B cell (primary cell): ENCODE results near the gene PRTN3. TPM values are rescaled to one million over a fixed set of nuclear protein-coding genes. Genes with fewer than 3 reads are reported as not detected.

ENCODE experiments used
- ATAC-seq: fragments of 200-7000 bp; cut with Tn5 transposase; one replicate; pipeline ENCODE4 v1.10.0; 2021; ENCODE audit warnings: low read depth, mild to moderate bottlenecking, moderate number of reproducible peaks, moderate library complexity
- CTCF ChIA-PET: fragments of 350-600 bp; sonication (Branson Sonifier 250); formaldehyde crosslinking; loops from one replicate; lab custom pipeline; 2021; ENCODE audit warnings: antibody characterized with exemption, inconsistent platforms; lab: Charles Lee
- POLR2A ChIA-PET: fragments of 350-600 bp; sonication (Branson Sonifier 250); formaldehyde crosslinking; loops from one replicate; lab custom pipeline; 2021; ENCODE audit warnings: antibody characterized with exemption; lab: Charles Lee
- DNase-seq: peaks from one replicate; pipeline ENCODE4 v3.0.0; 2013
- H2AFZ ChIP-seq: 2 replicates; pipeline ENCODE4 v1.6.1; 2012; ENCODE audit warnings: mild to moderate bottlenecking, low read depth, low read length; ENCODE audit not compliant: insufficient read depth, poor library complexity, severe bottlenecking
- H3K27ac ChIP-seq, 2 donors: 1 replicate in 1 of 2; 2 replicates in 1 of 2; pipeline ENCODE4 v1.5.1; 2012 to 2013; ENCODE audit warnings: low read length in 2 of 2, mild to moderate bottlenecking in 2 of 2, moderate library complexity in 1 of 2
- H3K27me3 ChIP-seq, 4 experiments: fragments of 200-600 bp in 1 of 4; sonication (generic) in 1 of 4; replicated peaks in 1 of 4; 1 replicate in 2 of 4; 2 replicates in 2 of 4; pipeline versions ENCODE4 v1.6.1 to v1.7.0; 2013 to 2016; ENCODE audit warnings: low read length in 3 of 4, mild to moderate bottlenecking in 2 of 4, mixed read lengths in 1 of 4, moderate library complexity in 1 of 4; ENCODE audit not compliant: insufficient read depth in 4 of 4, control insufficient read depth in 3 of 4; ENCODE audit errors: control extremely low read depth in 1 of 4
- H3K36me3 ChIP-seq, 2 experiments: replicated peaks in 1 of 2; 1 replicate in 1 of 2; 2 replicates in 1 of 2; pipeline versions ENCODE4 v1.6.1 to v1.7.1; 2013; ENCODE audit warnings: low read length in 1 of 2; ENCODE audit not compliant: insufficient read depth in 2 of 2, control insufficient read depth in 1 of 2; ENCODE audit errors: control extremely low read depth in 1 of 2, extremely low read depth in 1 of 2
- H3K4me1 ChIP-seq, 2 donors: fragments of 200-600 bp in 1 of 2; sonication (generic) in 1 of 2; 1 replicate in 1 of 2; 2 replicates in 1 of 2; pipeline versions ENCODE4 v1.5.1 to v1.6.1; 2013 to 2017; ENCODE audit warnings: low read length in 2 of 2; ENCODE audit not compliant: control insufficient read depth in 2 of 2, insufficient read depth in 2 of 2
- H3K4me2 ChIP-seq: replicated peaks from 2 replicates; pipeline ENCODE3; 2012; ENCODE audit warnings: mild to moderate bottlenecking, low read depth, low read length; ENCODE audit not compliant: poor library complexity, severe bottlenecking
- H3K4me3 ChIP-seq, 5 experiments: fragments of 200-600 bp in 1 of 5; sonication (generic) in 1 of 5; 1 replicate in 3 of 5; 2 replicates in 2 of 5; pipeline versions ENCODE4 v1.5.1 to v1.7.0; 2011 to 2016; ENCODE audit warnings: low read length in 4 of 5, mild to moderate bottlenecking in 4 of 5, low read depth in 2 of 5, control low read depth in 1 of 5, moderate library complexity in 1 of 5; ENCODE audit not compliant: insufficient read depth in 1 of 5; ENCODE audit errors: control extremely low read depth in 1 of 5, extremely low read depth in 1 of 5
- H3K79me2 ChIP-seq: fragments of 200-600 bp; sonication (generic); one replicate; pipeline ENCODE4 v1.6.0; 2016; ENCODE audit warnings: low read length; ENCODE audit not compliant: control insufficient read depth, insufficient read depth
- H3K9ac ChIP-seq: fragments of 200-600 bp; sonication (generic); 2 replicates; pipeline ENCODE4 v1.6.1; 2017; ENCODE audit warnings: mild to moderate bottlenecking, low read length, moderate library complexity
- H3K9me3 ChIP-seq, 3 donors: one replicate each; pipeline versions ENCODE4 v1.6.1 to v1.7.1; 2013; ENCODE audit warnings: low read length in 2 of 3; ENCODE audit not compliant: control insufficient read depth in 2 of 3, insufficient read depth in 1 of 3; ENCODE audit errors: control extremely low read depth in 1 of 3
- H4K20me1 ChIP-seq: 2 replicates; pipeline ENCODE4 v1.6.0; 2012; ENCODE audit warnings: mild to moderate bottlenecking, low read length; ENCODE audit not compliant: insufficient read depth, control insufficient read depth, poor library complexity, severe bottlenecking
- H3K27ac Mint-ChIP-seq: one replicate; pipeline ENCODE4 v1.8.0; 2021; ENCODE audit warnings: mixed read lengths
- H3K27me3 Mint-ChIP-seq: one replicate; pipeline ENCODE4 v1.8.0; 2021; ENCODE audit warnings: mixed read lengths
- H3K4me1 Mint-ChIP-seq: one replicate; pipeline ENCODE4 v1.8.0; 2021; ENCODE audit warnings: mixed read lengths
- H3K4me3 Mint-ChIP-seq: one replicate; pipeline ENCODE4 v1.8.0; 2021; ENCODE audit warnings: mixed read lengths
- H3K9me3 Mint-ChIP-seq: one replicate; pipeline ENCODE4 v1.8.0; 2022; ENCODE audit warnings: mixed read lengths; ENCODE audit not compliant: insufficient read depth
- CTCF ChIP-seq: fragments of 200-600 bp; IDR thresholded peaks from one replicate; pipeline ENCODE4 v1.8.0; 2022; ENCODE audit warnings: antibody characterized with exemption, mild to moderate bottlenecking
- EZH2 ChIP-seq: IDR thresholded peaks from 2 replicates; pipeline ENCODE4 v1.6.1; 2012; ENCODE audit warnings: borderline replicate concordance, low read depth, mild to moderate bottlenecking, moderate library complexity, low read length; ENCODE audit not compliant: insufficient read depth, poor library complexity, severe bottlenecking
- WGBS: methylation state at CpG from one replicate; pipeline ENCODE4 v1.1.5; 2013; ENCODE audit warnings: missing lambda C conversion rate; ENCODE audit not compliant: insufficient coverage; 5-methylcytosine and 5-hydroxymethylcytosine counted together
- intact Hi-C: fragments of 100-400 bp; cut with micrococcal nuclease; formaldehyde crosslinking; loops from one replicate; pipeline ENCODE4 v1.10.0; 2022
- polyA plus RNA-seq: library from polyadenylated mRNA; depleted of rRNA; stranded (reverse); fragments of >200 nt; gene quantifications from 2 replicates; pipeline ENCODE4 v1.2.3, GENCODE V29; 2012
- total RNA-seq, 2 donors: library from RNA; stranded (reverse); fragments of 120-200 nt in 1 of 2; gene quantifications; 1 replicate in 1 of 2; 2 replicates in 1 of 2; pipeline versions ENCODE4 v1.2.3 to v1.2.4, GENCODE V29; 2013 to 2022

Gene PRTN3
- total and polyA plus RNA-seq, 2 donors (not counting 1 experiment from before 2014, with no cell fraction given), result not detected

- no peak for TF ChIP-seq EZH2
- TF ChIP-seq CTCF, result no peak
- Mint-ChIP-seq H3K4me3 (no peak overlapping the region), H3K27ac (no peak overlapping the region), H3K27me3 (no peaks in the 10 kb centered on the region), H3K4me1 (peaks cover under 1% of the 10 kb centered on the region), H3K9me3 (no peaks in the 10 kb centered on the region)
- H3K4me2 ChIP-seq, result no peak overlapping the region
- no peak overlapping the region for H3K4me3 ChIP-seq
- no peaks in the 10 kb centered on the region for H3K27me3 ChIP-seq
- no peak for ATAC-seq
- CTCF ChIA-PET, result no interaction called here
- 97% methylated on average over 24 of the region's 26 CpGs for WGBS
- H4K20me1 ChIP-seq, result peaks cover 91% of the 10 kb centered on the region
- H3K36me3 ChIP-seq, result peaks cover 6 to 73% of the 10 kb centered on the region in 2 experiments
- H3K9ac ChIP-seq, result no peak overlapping the region
- H3K9me3 ChIP-seq, result no peaks in the 10 kb centered on the region
- no peak overlapping the region for H2AFZ ChIP-seq
- peaks cover 47% of the 10 kb centered on the region for H3K79me2 ChIP-seq
- intact Hi-C loops, result no loop called here
- no peaks in the 10 kb centered on the region for H3K4me1 ChIP-seq
- no peak for DNase-seq
- no peak overlapping the region for H3K27ac ChIP-seq
- POLR2A ChIA-PET, result no interaction called here
Observed at GRCh38 chr19:808423-808775, 32.4 kb upstream of the PRTN3 start.

GRCh38 chr19:810077-810855, 30.5 kb upstream of the PRTN3 start:
- H3K9me3 ChIP-seq, result peaks cover 0 to 3% (median 0%) of the 10 kb centered on the region in 3 donors
- ChIA-PET CTCF (no interaction called here), POLR2A (no interaction called here)
- no peaks in the 10 kb centered on the region for H3K27me3 ChIP-seq
- no peaks in the 10 kb centered on the region for H3K9me3 Mint-ChIP-seq
- H3K4me3 Mint-ChIP-seq, result no peak overlapping the region
- no peak overlapping the region for H3K27ac ChIP-seq
- intact Hi-C loops, result no loop called here
- H3K4me1 Mint-ChIP-seq, result no peaks in the 10 kb centered on the region
- no peak overlapping the region for H3K27ac Mint-ChIP-seq
- H3K79me2 ChIP-seq, result peaks cover 29% of the 10 kb centered on the region
- no peak overlapping the region for H3K9ac ChIP-seq
- ATAC-seq (no peak), DNase-seq (no peak)
- TF ChIP-seq CTCF, result no peak
- TF ChIP-seq EZH2, result no peak
- peaks cover 74% of the 10 kb centered on the region for H4K20me1 ChIP-seq
- no peaks in the 10 kb centered on the region for H3K4me1 ChIP-seq
- H3K4me3 ChIP-seq, result no peak overlapping the region
- peaks cover 6 to 63% of the 10 kb centered on the region in 2 experiments for H3K36me3 ChIP-seq
- no peaks in the 10 kb centered on the region for H3K27me3 Mint-ChIP-seq
- H3K4me2 ChIP-seq, result no peak overlapping the region
- WGBS, result 94% methylated on average over 30 of the region's 30 CpGs
- no peak overlapping the region for H2AFZ ChIP-seq
